ENCODE results near the gene CNNM4.
A peak's percentile ranks its signal among the peaks of the same experiment; 100 is the strongest.

Gene CNNM4

DNA sequence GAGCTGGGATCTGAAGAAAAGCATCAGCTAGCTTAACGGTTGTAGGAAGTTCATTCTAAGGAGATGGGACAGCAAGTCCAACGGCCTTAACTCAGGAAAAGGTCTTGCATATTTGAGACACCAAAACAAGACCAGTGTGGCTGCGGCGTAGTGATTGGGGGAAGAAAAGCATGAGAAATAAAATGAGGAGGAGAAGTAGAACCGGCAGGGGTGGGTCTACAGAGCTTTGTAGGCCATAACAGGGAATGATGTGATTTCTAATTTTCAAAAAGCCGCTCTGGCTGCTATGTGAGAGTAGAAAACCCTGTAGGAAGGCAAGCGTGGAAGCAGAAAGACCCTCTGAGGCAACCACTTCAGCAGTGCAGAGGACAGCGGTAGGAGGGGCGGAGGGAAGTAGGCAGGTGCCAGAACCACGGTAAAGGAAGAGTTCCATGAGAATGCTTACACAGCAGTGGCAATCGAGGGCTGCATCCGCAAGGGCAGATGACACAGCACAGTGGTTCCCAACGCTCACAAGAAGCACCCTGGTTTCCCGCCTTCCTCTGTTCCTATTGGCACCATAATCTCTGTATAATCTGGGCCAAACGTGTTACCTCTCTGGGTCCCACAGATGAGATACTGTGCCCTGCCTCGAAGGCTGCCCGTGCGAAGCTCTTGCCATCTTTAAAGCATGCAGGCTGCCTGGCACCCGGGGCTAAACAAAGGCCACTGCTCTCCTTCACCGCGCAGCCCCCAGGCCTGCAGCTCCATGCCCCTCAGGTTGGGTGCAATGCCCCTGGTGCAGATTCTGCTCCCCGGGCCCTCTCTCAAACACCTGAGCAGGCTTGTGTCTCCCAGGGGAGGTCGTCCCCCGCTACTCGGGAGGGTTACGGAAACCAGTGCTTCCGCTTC lies 96.3 kb downstream of the CNNM4 start:
- peak overlapping the region; percentile 76 for H3K4me3 ChIP-seq (ENCODE audit: low read depth, low read length)
- H3K27me3 ChIP-seq (ENCODE audit: control insufficient read depth, insufficient read depth, low read length) = no peaks in the 10 kb centered on the region
- peaks cover 43% of the 10 kb centered on the region for H3K36me3 ChIP-seq (ENCODE audit: control insufficient read depth, insufficient read depth, low read length)
- H3K27ac ChIP-seq (ENCODE audit: low read depth, low read length) = no peak overlapping the region
- peak overlapping the region; percentile 17 for H3K9ac ChIP-seq (ENCODE audit: low read depth, low read length)
- H3K4me1 ChIP-seq (ENCODE audit: control insufficient read depth, insufficient read depth, low read length) = peaks cover 15% of the 10 kb centered on the region; the same call in 1 of the 2 replicates
- no peaks in the 10 kb centered on the region for H3K9me3 ChIP-seq (ENCODE audit: control insufficient read depth, insufficient read depth, low read length)

DNA sequence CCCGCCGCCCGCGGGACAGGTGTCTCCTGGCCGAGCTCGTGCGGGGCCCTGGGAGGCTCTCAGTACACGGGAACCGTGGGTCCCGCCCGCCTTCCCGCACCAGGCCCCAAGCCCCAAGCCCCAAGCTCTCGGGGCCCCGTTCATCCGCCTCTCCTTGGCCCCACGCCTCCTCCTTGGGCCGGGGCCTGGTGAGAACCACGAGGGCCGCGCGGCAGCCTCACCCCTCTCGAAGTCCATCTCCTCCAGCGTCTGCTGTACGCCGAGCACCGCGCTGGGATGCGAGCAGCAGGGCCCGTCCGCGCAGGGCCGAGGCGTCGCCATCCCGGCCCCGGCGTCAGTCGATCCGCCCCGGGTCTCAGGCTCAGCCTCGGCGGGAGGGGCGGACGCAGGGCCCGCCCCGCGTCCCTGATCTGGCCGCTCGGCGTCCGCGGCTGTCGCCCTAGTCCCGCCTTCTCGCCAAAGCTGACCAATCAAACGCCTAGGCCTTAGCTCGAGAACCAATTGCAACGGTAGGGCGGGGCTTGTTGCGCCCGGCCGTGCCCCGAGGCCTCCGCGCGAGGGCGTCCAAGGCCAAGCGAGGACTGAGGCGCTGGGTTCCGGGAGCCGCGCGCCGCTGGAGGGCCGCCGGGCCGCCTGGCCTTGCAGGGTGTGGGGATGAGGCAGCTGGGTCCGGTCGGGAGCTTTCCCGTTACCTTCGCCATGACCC lies 97.1 kb downstream of the CNNM4 start, which contains the start of gene ANKRD39:
Gene ANKRD39, minus strand, starts transcription at position 350 of the 706 bp plus-strand sequence. Its CDS starts 29 bp downstream, at position 321.
- Histone ChIP-seq H3K9me3 (ENCODE audit: control insufficient read depth, insufficient read depth, low read length) (no peaks in the 10 kb centered on the region), H3K4me3 (ENCODE audit: low read depth, low read length) (peak within 1 kb of the TSS; percentile 76)

DNA sequence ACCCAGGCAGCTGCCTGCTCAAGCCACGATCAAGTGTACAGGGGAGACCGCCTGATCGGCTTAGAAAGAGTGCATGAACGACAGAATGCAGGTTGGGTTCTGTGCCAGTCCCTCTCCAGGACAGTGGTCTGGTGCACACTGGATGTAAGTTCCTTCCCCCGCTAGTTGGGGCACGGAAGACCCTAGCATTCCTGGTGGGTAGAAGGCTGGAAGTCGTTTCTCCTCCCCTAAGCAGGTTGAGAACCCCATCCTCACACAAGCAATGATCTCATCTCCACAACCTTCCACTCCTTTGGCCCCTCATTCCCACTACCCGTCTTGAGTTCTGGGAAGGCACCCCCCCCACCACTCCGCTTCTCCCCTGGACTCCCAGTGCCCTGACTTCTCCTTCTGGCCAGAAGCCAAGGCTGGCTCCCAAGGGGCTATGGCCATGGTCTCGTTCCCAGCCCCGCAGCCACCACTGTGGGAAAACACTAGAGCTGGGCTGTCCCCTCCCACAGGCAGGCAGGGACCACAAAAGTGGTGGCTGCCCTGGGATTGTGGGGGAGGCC lies 98.5 kb downstream of the CNNM4 start:
- Histone ChIP-seq H3K9ac (ENCODE audit: low read depth, low read length) (no peak overlapping the region), H3K4me3 (ENCODE audit: low read depth, low read length) (peak overlapping the region; percentile 76), H3K27me3 (ENCODE audit: control insufficient read depth, insufficient read depth, low read length) (no peaks in the 10 kb centered on the region), H3K36me3 (ENCODE audit: control insufficient read depth, insufficient read depth, low read length) (peaks cover 42% of the 10 kb centered on the region), H3K4me1 (ENCODE audit: control insufficient read depth, insufficient read depth, low read length) (peaks cover 15% of the 10 kb centered on the region; the same call in 1 of the 2 replicates), H3K27ac (ENCODE audit: low read depth, low read length) (peak overlapping the region; percentile 70), H3K9me3 (ENCODE audit: control insufficient read depth, insufficient read depth, low read length) (no peaks in the 10 kb centered on the region)

More for the DNA sequence above, 97.1 kb downstream of the CNNM4 start, which contains the start of gene ANKRD39:
- Histone ChIP-seq H3K36me3 (ENCODE audit: control insufficient read depth, insufficient read depth, low read length) (peaks cover 41% of the 10 kb centered on the region), H3K27me3 (ENCODE audit: control insufficient read depth, insufficient read depth, low read length) (no peaks in the 10 kb centered on the region), H3K4me1 (ENCODE audit: control insufficient read depth, insufficient read depth, low read length) (peaks cover 15% of the 10 kb centered on the region; the same call in 1 of the 2 replicates), H3K27ac (ENCODE audit: low read depth, low read length) (peak within 1 kb of the TSS; percentile 70), H3K9ac (ENCODE audit: low read depth, low read length) (peak within 1 kb of the TSS; percentile 17)

DNA sequence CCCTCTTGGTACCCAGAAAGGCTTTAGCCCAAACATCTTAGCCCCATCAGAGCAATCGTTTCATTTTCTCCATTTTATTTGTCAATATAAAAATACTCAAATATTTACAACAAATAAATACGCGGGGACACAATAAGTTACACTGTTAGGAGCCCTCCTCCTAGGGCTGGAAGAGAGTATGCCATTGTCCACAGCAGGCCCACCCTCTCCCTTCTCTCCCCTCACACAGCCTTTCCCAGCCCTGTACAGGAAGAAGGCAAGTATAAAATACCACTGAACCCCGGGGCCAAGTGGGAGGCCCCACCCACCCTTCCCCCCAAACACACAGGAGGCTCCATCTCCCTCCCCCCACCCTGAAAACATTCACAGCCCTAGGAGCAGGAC lies 99.0 kb downstream of the CNNM4 start:
- H3K4me3 ChIP-seq (ENCODE audit: low read depth, low read length) = no peak overlapping the region
- peak overlapping the region; percentile 70 for H3K27ac ChIP-seq (ENCODE audit: low read depth, low read length)
- H3K9ac ChIP-seq (ENCODE audit: low read depth, low read length) = no peak overlapping the region
- no peaks in the 10 kb centered on the region for H3K9me3 ChIP-seq (ENCODE audit: control insufficient read depth, insufficient read depth, low read length)
- peaks cover 15% of the 10 kb centered on the region; the same call in 1 of the 2 replicates for H3K4me1 ChIP-seq (ENCODE audit: control insufficient read depth, insufficient read depth, low read length)
- H3K36me3 ChIP-seq (ENCODE audit: control insufficient read depth, insufficient read depth, low read length) = peaks cover 44% of the 10 kb centered on the region
- no peaks in the 10 kb centered on the region for H3K27me3 ChIP-seq (ENCODE audit: control insufficient read depth, insufficient read depth, low read length)

DNA sequence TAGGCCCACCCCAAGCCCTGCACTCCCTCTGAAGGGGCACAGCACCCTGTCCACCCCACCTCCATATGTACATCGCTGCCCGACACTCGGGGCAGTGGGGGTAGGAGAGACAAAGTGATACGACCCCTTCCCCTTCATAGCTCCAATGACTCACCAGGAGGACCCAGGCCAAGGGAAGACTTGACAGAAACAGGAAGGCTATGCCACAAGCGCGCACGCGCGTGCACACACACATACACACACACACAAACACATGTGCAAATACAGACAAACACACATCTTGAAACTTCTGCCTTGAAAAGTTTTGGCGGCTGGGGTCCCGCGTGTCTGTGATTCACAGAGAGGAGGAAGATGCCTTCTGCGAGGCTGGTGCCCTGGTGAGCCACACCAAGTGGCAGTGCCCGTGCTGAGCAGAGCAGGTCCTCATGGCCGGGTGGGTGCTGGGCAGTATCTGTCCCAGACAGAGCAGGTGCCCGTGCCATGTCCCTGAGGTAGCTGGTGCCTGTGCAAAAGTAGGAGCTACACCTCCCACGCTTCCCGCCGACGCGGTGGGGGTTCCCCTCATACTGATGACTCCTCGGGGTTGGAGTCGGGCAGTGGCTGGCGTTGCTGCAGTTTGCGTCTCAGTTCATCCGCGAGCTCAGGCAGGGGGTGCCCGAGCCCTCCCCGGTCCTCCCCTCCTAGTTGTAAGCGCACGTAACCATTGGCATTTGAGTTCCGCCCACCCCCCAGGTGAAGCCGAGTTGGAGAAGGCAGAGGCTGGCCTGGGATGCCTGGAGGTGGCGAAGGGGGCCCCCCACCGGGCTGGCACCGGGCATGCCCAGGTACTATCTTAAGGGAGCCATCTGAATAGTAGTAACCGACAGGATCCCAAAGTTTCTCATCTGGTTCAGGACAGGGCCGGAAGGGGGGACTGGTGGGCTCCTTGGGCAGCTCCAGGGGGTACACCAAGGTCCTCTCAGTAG lies 99.6 kb downstream of the CNNM4 start:
- no peak overlapping the region for H3K4me3 ChIP-seq (ENCODE audit: low read depth, low read length)
- no peaks in the 10 kb centered on the region for H3K9me3 ChIP-seq (ENCODE audit: control insufficient read depth, insufficient read depth, low read length)
- H3K27ac ChIP-seq (ENCODE audit: low read depth, low read length) = no peak overlapping the region
- peaks cover 50% of the 10 kb centered on the region for H3K36me3 ChIP-seq (ENCODE audit: control insufficient read depth, insufficient read depth, low read length)
- H3K27me3 ChIP-seq (ENCODE audit: control insufficient read depth, insufficient read depth, low read length) = no peaks in the 10 kb centered on the region
- H3K9ac ChIP-seq (ENCODE audit: low read depth, low read length) = no peak overlapping the region
- H3K4me1 ChIP-seq (ENCODE audit: control insufficient read depth, insufficient read depth, low read length) = peaks cover 15% of the 10 kb centered on the region; the same call in 1 of the 2 replicates

DNA sequence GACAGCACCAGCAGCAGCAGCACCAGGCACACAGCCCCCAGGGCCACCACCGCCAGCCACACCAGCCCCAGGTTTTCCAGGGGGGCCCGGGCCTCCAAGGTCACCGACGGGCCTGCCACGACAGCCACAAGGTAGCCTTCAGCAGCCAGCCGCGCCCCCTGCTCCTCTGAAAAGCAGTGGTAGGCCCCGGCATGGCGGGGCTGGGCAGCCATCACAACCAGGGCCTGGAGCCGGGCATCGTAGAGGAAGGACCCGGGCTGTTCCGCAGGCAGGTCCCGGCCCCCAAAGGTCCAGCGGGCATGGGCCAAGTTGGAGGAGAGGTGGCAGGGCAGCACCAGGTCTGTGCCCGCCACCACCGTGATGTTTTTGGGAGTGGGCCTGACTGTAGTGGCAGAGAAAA lies 100.4 kb downstream of the CNNM4 start:
- H3K36me3 ChIP-seq (ENCODE audit: control insufficient read depth, insufficient read depth, low read length) = peaks cover 58% of the 10 kb centered on the region
- no peaks in the 10 kb centered on the region for H3K27me3 ChIP-seq (ENCODE audit: control insufficient read depth, insufficient read depth, low read length)
- H3K4me1 ChIP-seq (ENCODE audit: control insufficient read depth, insufficient read depth, low read length) = peaks cover 15% of the 10 kb centered on the region; the same call in 1 of the 2 replicates
- no peak overlapping the region for H3K4me3 ChIP-seq (ENCODE audit: low read depth, low read length)
- H3K27ac ChIP-seq (ENCODE audit: low read depth, low read length) = no peak overlapping the region
- no peak overlapping the region for H3K9ac ChIP-seq (ENCODE audit: low read depth, low read length)
- no peaks in the 10 kb centered on the region for H3K9me3 ChIP-seq (ENCODE audit: control insufficient read depth, insufficient read depth, low read length)

All from HUES48 (cell line).